Neural cell (in vitro differentiated cells): Measurements from ENCODE around the gene PSMB3.
A peak's percentile ranks its signal among the peaks of the same experiment; 100 is the strongest.

ENCODE experiments used
- EP300 ChIP-seq: fragments of 450-650 bp; conservative IDR thresholded peaks from 2 replicates; pipeline ENCODE4 v1.6.1; 2014; ENCODE audit warnings: antibody characterized with exemption, mild to moderate bottlenecking, moderate library complexity; ENCODE audit not compliant: poor library complexity, severe bottlenecking
- EZH2 ChIP-seq: fragments of 200-600, 300-800 bp; shearing (Covaris generic), sonication (generic); IDR thresholded peaks from 2 replicates; pipeline ENCODE4 v1.6.1; 2014; ENCODE audit warnings: antibody characterized with exemption, low read length, borderline replicate concordance, mild to moderate bottlenecking; ENCODE audit not compliant: insufficient read depth, poor library complexity, severe bottlenecking
- MXI1 ChIP-seq: fragments of 450-650 bp; conservative IDR thresholded peaks from 2 replicates; pipeline ENCODE4 v1.6.1; 2014; ENCODE audit warnings: antibody characterized with exemption, mild to moderate bottlenecking; ENCODE audit not compliant: poor library complexity, severe bottlenecking
- POLR2AphosphoS5 ChIP-seq: IDR thresholded peaks from 2 replicates; pipeline ENCODE4 v1.6.1; 2012
- RAD21 ChIP-seq: fragments of 450-650 bp; conservative IDR thresholded peaks from 2 replicates; pipeline ENCODE4 v1.6.1; 2014; ENCODE audit warnings: antibody characterized with exemption, mild to moderate bottlenecking, moderate library complexity
- SMC3 ChIP-seq: fragments of 450-650 bp; conservative IDR thresholded peaks from 2 replicates; pipeline ENCODE4 v1.6.1; 2014; ENCODE audit warnings: antibody characterized with exemption, mild to moderate bottlenecking, moderate library complexity; ENCODE audit not compliant: poor library complexity
- TAF1 ChIP-seq: IDR thresholded peaks from 2 replicates; pipeline ENCODE4 v1.6.1; 2012; ENCODE audit warnings: low read depth
- TF ChIP-seq, protein P1 (sequence below): fragments of 450-650 bp; IDR thresholded peaks from 2 replicates; pipeline ENCODE4 v1.5.1; 2014; ENCODE audit warnings: antibody characterized with exemption, mild to moderate bottlenecking, moderate library complexity; ENCODE audit not compliant: poor library complexity, severe bottlenecking

DNA sequence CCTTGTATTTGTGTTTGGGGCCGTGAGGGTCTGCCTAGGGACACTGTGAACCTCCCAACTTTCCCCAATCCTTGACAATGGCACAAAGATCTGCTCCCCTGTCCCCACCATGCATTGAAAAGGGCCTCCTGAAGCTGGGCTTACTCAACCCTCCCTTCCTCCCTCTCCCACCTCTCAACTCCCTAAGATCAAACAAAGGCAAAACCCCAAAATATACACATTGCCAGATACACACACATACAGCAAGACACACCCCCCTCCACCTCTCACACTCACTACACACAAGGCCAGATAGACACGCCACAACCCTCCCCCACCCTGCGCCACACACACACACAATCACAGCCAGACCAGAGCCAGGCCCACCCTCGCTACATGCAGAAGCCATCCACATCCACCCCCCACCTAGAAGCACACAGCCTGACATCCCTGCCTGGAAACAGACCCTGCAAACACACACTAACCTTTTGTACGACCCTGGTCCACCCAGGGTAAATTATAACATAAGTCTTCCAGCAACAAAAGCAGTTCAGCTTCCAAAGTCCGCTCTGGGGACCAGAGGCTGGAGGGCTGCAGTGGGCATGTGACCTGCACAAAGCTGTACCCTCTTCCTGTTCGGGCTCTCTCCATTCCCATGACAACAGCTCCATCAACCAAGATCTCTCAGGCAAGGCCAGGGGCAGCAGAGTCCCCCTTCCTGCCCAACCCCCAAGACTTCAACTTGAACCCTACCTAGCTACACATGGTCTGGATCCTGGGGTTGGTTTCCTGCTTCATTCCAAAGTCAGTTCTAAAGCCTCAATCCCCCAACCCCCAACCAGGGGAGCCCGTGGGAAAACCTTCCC lies 6.3 kb upstream of the PSMB3 start:
- TF ChIP-seq EZH2 (no peak), RAD21 (no peak), POLR2AphosphoS5 (no peak), EP300 (no peak), SMC3 (no peak), TAF1 (peak; percentile 28), MXI1 (no peak)
- TF ChIP-seq, protein P1, sequence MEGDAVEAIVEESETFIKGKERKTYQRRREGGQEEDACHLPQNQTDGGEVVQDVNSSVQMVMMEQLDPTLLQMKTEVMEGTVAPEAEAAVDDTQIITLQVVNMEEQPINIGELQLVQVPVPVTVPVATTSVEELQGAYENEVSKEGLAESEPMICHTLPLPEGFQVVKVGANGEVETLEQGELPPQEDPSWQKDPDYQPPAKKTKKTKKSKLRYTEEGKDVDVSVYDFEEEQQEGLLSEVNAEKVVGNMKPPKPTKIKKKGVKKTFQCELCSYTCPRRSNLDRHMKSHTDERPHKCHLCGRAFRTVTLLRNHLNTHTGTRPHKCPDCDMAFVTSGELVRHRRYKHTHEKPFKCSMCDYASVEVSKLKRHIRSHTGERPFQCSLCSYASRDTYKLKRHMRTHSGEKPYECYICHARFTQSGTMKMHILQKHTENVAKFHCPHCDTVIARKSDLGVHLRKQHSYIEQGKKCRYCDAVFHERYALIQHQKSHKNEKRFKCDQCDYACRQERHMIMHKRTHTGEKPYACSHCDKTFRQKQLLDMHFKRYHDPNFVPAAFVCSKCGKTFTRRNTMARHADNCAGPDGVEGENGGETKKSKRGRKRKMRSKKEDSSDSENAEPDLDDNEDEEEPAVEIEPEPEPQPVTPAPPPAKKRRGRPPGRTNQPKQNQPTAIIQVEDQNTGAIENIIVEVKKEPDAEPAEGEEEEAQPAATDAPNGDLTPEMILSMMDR = no peak
